ENCODE results near the gene KSR2. TPM values are rescaled to one million over a fixed set of nuclear protein-coding genes. Genes with fewer than 3 reads are reported as not detected.
"Not testable (repeated sequence)": the region's sequence is repeated elsewhere in the genome, so short reads cannot be mapped to it uniquely, and the experiment has no call there.

The KSR2 gene
- polyA plus RNA-seq, 4 donors = 0.54 to 0.99 (median 0.78) TPM

GRCh38 chr12:117861691-117862090, 107.1 kb downstream of the KSR2 start:
- no peak for DNase-seq (ENCODE audit: low read depth in 4 of 4, low spot score in 2 of 4)

- DNase-seq (ENCODE audit: low read depth in 4 of 4, low spot score in 2 of 4) = not testable (repeated sequence)
Observed at GRCh38 chr12:117860787-117861290, 108.0 kb downstream of the KSR2 start.

GRCh38 chr12:117860111-117860510, 108.7 kb downstream of the KSR2 start:
- no peak for DNase-seq (ENCODE audit: low read depth in 4 of 4, low spot score in 2 of 4)

GRCh38 chr12:117857632-117858612, 110.9 kb downstream of the KSR2 start:
- DNase-seq (ENCODE audit: low read depth in 4 of 4, low spot score in 2 of 4) = no peak

- not testable (repeated sequence) for DNase-seq (ENCODE audit: low read depth in 4 of 4, low spot score in 2 of 4)
Observed at GRCh38 chr12:117857139-117857538, 111.7 kb downstream of the KSR2 start.

- DNase-seq (ENCODE audit: low read depth in 4 of 4, low spot score in 2 of 4) = no peak
Observed at GRCh38 chr12:117855165-117855564, 113.6 kb downstream of the KSR2 start.

GRCh38 chr12:117854339-117855012, 114.3 kb downstream of the KSR2 start:
- DNase-seq (ENCODE audit: low read depth in 4 of 4, low spot score in 2 of 4) = no peak

GRCh38 chr12:117853600-117853999, 115.2 kb downstream of the KSR2 start:
- no peak for DNase-seq (ENCODE audit: low read depth in 4 of 4, low spot score in 2 of 4)

GRCh38 chr12:117850048-117850447, 118.7 kb downstream of the KSR2 start:
- DNase-seq (ENCODE audit: low read depth in 4 of 4, low spot score in 2 of 4) = peak in 1 of 4 donors; percentile 34

- DNase-seq (ENCODE audit: low read depth in 4 of 4, low spot score in 2 of 4) = no peak
Observed at GRCh38 chr12:117847371-117847770, 121.4 kb downstream of the KSR2 start.

- DNase-seq (ENCODE audit: low read depth in 4 of 4, low spot score in 2 of 4) = no peak
Observed at GRCh38 chr12:117845271-117845904, 123.4 kb downstream of the KSR2 start.

- DNase-seq (ENCODE audit: low read depth in 4 of 4, low spot score in 2 of 4) = no peak
Observed at GRCh38 chr12:117844114-117844830, 124.5 kb downstream of the KSR2 start.

- DNase-seq (ENCODE audit: low read depth in 4 of 4, low spot score in 2 of 4) = no peak
Observed at GRCh38 chr12:117842630-117843029, 126.2 kb downstream of the KSR2 start.

GRCh38 chr12:117842220-117842619, 126.6 kb downstream of the KSR2 start:
- no peak for DNase-seq (ENCODE audit: low read depth in 4 of 4, low spot score in 2 of 4)

- DNase-seq (ENCODE audit: low read depth in 4 of 4, low spot score in 2 of 4) = no peak
Observed at GRCh38 chr12:117837737-117838050, 131.1 kb downstream of the KSR2 start.

GRCh38 chr12:117836999-117837736, 131.6 kb downstream of the KSR2 start:
- DNase-seq (ENCODE audit: low read depth in 4 of 4, low spot score in 2 of 4) = peak; percentile 57 to 76 (median 68)

GRCh38 chr12:117836476-117836875, 132.3 kb downstream of the KSR2 start:
- DNase-seq (ENCODE audit: low read depth in 4 of 4, low spot score in 2 of 4) = no peak

GRCh38 chr12:117835156-117835555, 133.6 kb downstream of the KSR2 start:
- DNase-seq (ENCODE audit: low read depth in 4 of 4, low spot score in 2 of 4) = no peak

All from left renal cortex interstitium (tissue), 4 donors.